HG03520 (cell line): ENCODE measurements around the gene CTSO.
"Not testable (repeated sequence)": the region's sequence is repeated elsewhere in the genome, so short reads cannot be mapped to it uniquely, and the experiment has no call there.

Experiments
- ATAC-seq: cut with Tn5 transposase; IDR thresholded peaks from one replicate; pipeline ENCODE4 v1.9.1; 2021; ENCODE audit warnings: mild to moderate bottlenecking, moderate library complexity; ENCODE audit not compliant: unreplicated experiment

Gene CTSO

GRCh38 chr4:155908187-155909139 lies 45.2 kb downstream of the CTSO start:
- ATAC-seq: peak; percentile 50

GRCh38 chr4:155907556-155907955 lies 46.1 kb downstream of the CTSO start:
- no peak for ATAC-seq

GRCh38 chr4:155906554-155907247 lies 47.0 kb downstream of the CTSO start:
- ATAC-seq: no peak

- no peak for ATAC-seq
Observed at GRCh38 chr4:155904331-155904730, 49.3 kb downstream of the CTSO start.

GRCh38 chr4:155903453-155903852 lies 50.2 kb downstream of the CTSO start, which contains the start of gene TDO2:
Gene TDO2, plus strand, starts transcription at chr4:155903696. Its CDS starts 63 bp downstream, at chr4:155903759.
- ATAC-seq: no peak

- ATAC-seq: no peak
Observed at GRCh38 chr4:155901013-155901412, 52.7 kb downstream of the CTSO start.

GRCh38 chr4:155900381-155900780 lies 53.3 kb downstream of the CTSO start:
- ATAC-seq: no peak

- ATAC-seq: no peak
Observed at GRCh38 chr4:155899891-155900290, 53.8 kb downstream of the CTSO start.

- ATAC-seq: not testable (repeated sequence)
Observed at GRCh38 chr4:155898371-155898770, 55.3 kb downstream of the CTSO start.

GRCh38 chr4:155891058-155891457 lies 62.6 kb downstream of the CTSO start:
- no peak for ATAC-seq

- no peak for ATAC-seq
Observed at GRCh38 chr4:155889946-155890345, 63.7 kb downstream of the CTSO start.

- ATAC-seq: peak; percentile 75
Observed at GRCh38 chr4:155889031-155889793, 64.5 kb downstream of the CTSO start.

GRCh38 chr4:155887847-155888570 lies 65.7 kb downstream of the CTSO start:
- ATAC-seq: no peak

GRCh38 chr4:155887045-155887444 lies 66.6 kb downstream of the CTSO start:
- ATAC-seq: no peak

GRCh38 chr4:155885666-155886065 lies 68.0 kb downstream of the CTSO start:
- no peak for ATAC-seq

GRCh38 chr4:155883895-155884294 lies 69.8 kb downstream of the CTSO start:
- ATAC-seq: no peak

- peak; percentile 44 for ATAC-seq
Observed at GRCh38 chr4:155881555-155881954, 72.1 kb downstream of the CTSO start.

GRCh38 chr4:155879767-155880166 lies 73.9 kb downstream of the CTSO start:
- no peak for ATAC-seq

- ATAC-seq: no peak
Observed at GRCh38 chr4:155878611-155879010, 75.1 kb downstream of the CTSO start.

- no peak for ATAC-seq
Observed at GRCh38 chr4:155877971-155878370, 75.7 kb downstream of the CTSO start.
